Measurements from ENCODE around the gene DNAAF3.
A peak's percentile ranks its signal among the peaks of the same experiment; 100 is the strongest.

Gene DNAAF3

GRCh38 chr19:55152017-55152416 lies 14.4 kb downstream of the DNAAF3 start:
- no peak for DNase-seq

DNA sequence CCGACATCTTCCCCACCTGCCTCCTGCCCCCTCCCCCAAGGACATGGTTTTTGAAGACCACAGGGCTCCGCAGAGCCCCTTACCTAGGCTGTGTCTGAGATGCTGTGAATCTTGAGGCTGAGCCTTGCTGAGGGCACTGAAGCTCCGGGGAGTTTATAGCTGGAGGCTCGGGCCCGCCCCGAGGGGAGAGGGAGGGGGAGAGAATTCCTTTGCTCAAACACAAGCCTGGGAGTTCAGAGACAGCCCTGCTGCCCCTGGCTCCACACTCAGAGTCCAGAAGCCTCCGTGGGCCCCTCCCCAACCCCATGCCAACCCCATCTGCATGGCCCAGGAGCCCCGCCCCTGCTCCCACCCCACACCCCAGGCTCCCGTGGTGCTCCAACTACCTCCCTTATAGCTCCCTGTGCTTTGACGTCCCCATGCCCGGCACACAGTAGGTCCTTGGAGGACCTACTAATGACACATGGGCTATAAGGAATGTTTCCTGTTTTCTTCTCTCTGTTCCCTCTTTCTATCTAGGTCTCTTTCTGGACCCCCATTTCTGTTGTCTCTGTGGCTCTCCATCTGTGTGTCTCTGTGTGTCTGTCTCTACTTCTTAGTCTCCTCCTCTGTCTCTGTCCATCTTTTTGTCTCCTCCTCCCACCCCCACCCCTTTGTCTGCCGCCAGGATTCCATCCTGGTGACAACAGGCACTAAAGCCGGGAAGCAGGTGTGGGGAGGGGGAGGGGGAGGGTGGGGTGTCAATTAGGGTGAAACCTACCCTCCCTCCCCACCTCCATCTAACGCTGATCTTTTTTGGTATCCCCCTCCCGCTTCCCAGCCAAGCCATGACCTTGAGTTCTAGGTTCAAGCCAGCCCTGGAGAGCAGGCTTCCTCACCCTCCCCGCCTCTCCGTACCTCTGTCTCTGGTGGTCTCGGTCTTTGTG lies 17.1 kb downstream of the DNAAF3 start, which contains the start of gene TNNT1:
Gene TNNT1, minus strand, starts transcription at position 129 of the 926 bp plus-strand sequence. CDS start 2,049 bp downstream, outside the sequence.
- no peak for DNase-seq

DNA sequence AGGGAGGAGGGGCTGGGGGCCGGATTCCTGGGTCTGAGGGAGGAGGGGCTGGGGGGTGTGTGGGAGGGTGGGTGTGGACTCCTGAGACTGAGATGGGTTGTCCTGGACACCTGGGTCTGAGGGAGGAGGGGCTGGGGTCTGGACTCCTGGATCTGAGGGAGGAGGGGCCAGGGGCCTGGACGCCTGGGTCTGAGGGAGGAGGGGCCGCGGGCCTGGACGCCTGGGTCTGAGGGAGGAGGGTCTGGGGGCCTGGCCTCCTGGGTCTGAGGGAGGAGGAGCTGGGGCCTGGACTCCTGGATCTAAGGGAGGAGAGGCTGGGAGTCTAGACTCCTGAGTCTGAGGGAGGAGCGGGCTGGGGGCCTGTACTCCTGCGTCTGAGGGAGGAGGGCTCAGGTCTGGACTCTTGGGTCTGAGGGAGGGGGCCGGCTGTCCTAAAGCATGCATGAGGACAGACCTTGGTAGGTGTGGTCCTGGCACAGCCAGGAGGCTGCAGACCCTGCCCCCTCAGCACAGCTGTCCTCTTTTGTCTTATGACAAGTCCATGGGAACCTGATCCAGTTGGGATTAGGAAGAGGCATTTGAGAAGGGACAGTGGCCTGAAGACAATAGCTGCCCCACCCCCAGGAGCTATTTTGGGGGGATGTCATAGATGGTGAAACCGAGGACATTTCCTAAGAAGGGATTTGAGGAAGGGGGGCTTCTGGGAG lies 18.7 kb downstream of the DNAAF3 start:
- no peak for DNase-seq

DNA sequence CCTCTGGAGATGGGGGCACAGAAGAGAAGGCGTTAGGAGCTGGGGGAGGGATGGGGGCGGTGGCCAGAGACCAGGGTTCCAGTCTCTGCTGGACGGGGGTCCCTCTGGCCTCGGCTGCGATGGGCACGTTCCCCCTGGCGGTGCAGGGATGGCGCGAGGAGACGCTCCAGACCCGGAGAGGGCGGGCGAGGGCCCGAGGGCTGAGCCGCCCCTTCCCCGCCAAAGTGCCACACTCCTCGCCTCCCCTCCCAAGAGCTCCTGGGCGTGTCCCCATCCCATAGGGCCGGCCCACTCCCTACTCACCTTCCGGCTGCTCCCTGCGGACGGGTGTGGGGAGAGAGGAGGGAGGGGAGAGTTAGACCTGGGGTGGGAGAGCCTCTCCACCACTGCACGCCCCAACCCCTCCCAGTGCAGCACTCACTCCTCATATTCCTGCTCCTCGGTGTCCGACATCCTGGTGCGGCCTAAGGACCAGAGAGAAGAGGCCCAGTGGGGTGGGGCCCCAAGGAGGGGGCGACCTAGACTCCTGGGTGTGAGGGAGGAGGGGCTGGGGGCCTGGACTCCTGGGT lies 19.6 kb downstream of the DNAAF3 start:
- DNase-seq = no peak

DNA sequence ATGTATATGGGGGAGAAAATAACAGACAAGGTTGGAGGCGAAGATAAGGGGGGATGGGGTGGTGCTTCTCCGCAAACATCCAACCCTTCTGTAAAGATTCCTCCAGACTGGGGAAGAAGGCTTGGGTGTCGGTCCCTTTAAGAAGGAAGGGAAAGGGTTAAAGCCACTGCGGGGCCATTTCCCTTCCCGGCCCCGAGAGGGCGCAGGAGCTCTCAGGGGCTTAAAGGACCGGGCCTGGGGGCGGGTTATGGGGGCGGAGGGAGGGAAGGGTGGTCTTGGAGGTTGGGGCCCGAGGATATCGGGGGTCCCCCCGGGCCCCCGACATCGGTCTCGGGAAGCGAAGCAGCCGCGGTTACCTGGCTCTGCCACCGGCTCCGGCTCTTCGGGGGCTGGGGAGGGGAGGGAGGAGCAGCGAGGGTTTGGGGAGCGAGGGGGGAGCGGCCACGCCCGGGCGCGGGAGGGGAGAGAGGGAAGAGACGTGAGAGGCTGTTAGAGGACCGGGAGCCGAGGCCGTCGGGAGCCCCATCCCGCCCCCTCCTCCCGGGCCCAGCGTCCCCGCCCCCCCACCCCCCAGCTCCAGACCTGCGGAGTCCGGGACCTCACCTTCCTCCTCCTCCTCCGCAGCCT lies 20.2 kb downstream of the DNAAF3 start:
- DNase-seq = no peak

DNA sequence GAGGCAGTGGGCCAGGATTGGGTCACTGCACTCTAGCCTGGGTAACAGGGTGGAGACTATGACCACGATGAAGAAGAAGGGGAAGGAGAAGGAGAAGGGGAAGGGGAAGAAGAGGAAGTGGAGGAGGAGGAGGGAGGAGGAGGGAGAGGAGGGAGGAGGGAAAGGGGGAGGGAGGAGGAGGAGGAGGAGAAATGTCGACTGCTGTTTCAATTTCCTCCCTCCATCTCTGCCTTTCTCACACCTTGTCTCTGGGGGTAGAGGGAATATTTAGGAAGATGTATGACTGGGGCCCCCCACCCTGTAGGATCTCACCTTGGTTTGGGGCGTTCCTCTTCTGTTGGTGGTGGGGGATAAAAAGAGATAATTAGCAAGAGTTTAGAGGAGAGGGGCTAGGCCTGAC lies 21.2 kb downstream of the DNAAF3 start:
- DNase-seq = no peak

DNA sequence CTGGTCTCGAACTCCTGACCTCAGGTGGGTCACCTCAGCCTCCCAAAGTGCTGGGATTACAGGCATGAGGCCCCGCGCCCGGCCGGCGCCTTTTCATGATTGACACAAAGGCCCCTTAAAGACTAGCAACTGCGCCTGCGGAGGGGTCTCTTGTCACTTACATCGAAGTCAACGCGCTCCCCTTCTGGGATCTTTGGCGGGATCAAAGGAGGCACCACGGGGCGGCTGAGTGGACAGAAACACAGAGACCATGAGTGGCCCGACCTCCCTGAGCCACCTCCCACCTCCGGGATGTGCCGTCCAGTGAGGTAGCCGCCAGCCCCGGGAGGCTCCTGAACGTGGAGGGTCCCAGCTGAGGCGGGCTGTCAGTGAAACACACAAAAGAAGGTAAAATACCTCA lies 24.7 kb downstream of the DNAAF3 start:
- DNase-seq = no peak

GRCh38 chr19:55137915-55138314 lies 28.5 kb downstream of the DNAAF3 start:
- no peak for DNase-seq

- DNase-seq = no peak
These were observed 29.9 kb downstream of the DNAAF3 start for GRCh38 chr19:55136399-55137102.

DNA sequence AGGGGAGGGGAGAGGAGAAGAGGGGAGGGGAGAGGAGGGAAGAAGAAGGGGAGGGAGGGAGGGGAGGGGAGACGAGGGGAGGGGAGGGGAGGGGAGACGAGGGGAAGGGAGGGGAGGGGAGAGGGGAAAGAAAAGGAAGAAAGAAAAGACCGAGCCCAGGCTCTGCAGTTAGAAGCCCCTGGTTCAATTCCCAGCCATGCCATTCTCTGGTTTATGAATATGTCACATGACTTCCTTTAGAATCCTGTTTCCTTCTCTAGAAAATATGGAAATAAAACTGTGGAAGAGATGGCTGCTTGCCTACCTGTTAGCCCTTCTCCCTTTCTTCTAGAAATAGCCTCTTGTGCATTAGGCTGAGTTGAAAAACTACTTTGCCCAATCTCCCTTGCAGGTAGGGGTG lies 31.7 kb downstream of the DNAAF3 start:
- no peak for DNase-seq

DNA sequence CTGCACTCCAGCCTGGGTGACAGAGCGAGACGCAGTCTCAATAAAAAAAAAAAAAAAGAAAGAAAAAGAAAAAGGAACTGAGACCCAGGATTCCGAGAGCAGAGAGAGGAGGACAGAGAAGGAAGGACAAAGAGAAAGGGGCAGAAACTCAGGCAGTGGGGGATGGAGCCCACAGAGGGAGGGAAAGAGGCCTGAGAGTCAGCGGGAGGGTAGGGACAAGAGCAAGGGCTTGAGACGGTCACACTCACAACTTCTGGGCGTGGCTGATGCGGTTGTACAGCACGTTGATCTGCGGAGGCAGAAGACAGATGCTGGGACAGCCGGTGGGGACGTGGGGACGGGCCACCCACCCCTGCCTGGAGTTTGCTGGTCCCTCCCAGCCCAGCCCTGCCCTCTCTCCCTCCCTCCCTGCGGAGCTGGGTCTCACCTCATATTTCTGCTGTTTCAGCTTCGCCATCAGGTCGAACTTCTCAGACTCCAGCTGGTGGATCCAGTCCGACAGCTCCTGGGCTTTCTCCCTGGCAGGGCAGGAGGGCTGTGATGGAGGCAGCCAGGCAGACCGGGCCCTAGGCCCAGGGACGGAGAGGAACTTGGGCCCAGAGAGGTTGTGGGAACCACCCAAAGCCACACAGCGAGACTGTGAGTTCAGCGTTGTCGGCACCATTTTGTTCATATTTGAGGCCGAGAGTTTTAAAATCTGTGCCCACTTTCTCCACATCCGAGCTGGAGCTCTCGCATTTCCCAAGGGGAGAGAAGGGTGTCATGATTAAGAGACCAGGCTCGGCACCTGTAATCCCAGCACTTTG lies 32.6 kb downstream of the DNAAF3 start:
- no peak for DNase-seq

GRCh38 chr19:55132453-55133129 lies 33.8 kb downstream of the DNAAF3 start:
- DNase-seq = no peak

DNA sequence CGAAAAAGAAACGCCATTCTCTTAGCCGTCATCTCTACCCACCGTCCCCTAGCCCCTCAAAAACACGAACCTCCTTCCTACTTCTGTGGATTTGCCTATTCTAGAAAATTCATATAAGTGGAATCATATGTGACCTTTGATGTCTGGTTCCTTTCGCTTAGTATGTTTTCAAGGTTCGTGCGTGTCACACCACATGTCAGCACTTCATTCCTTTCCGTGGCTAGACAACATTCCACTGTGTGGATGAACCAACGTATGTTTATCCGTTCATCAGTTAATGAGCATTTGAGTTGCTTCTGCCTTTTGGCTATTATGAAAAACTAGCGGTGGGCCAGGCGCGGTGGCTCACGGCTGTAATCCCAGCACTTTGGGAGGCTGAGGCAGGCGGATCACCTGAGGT lies 35.0 kb downstream of the DNAAF3 start:
- no peak for DNase-seq

GRCh38 chr19:55119053-55119452 lies 47.4 kb downstream of the DNAAF3 start:
- no peak for DNase-seq

DNA sequence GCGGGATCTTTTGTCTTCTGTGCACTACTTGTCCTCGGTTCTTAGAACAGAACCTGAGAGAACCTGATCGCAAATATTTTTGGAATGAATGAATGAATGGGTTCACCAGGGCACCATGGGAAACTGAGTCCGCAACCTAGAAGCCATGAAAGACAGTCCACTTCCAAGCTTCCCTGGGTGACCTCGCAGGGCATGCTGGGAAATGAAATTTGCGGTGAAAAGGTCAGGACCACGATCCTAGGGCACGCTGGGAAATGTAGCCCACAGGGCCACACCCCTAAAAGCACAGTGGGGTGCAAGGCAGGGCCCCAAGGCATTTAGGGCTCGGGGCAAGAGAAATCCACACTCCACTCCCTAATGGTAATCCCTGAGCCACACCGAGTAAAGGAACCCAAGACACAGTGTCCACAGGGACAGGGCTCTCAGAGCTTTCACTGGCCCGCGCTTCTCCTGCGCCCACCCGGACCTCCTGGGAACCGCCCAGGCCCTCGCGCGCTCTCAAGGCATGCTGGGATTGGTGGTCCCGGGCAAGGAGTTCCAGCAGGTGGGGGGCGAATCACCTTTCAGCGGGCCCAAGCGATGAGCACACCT lies 47.9 kb downstream of the DNAAF3 start:
- no peak for DNase-seq

DNA sequence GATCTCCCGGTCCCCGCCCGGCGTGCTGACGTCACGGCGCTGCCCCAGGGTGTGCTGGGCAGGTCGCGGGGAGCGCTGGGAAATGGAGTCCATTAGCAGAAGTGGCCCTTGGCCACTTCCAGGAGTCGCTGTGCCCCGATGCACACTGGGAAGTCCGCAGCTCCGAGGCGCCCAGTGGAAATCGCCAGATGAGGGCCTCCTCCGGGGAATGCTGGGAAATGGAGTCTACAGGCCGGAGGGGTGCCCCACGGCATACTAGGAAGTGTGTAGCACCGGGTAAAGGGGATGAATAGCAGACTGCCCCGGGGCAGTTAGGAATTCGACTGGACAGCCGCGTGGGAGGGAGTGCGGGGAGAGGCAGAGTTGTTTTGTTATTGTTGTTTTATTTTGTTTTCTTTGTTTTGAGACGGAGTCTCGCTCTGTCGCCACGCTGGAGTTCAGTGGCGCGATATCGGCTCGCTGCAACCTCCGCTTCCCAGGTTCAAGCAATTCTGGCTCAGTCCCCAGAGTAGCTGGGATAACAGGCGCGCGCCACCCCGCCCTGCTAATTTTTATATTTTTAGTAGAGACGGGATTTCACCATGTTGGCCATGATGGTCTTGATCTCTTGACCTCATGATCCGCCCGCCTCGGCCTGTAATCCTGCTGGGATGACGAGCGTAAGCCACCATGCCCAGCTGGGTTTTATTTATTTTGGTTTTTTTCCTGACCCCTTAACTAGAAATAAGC lies 48.6 kb downstream of the DNAAF3 start:
- peak; percentile 98 for DNase-seq

DNA sequence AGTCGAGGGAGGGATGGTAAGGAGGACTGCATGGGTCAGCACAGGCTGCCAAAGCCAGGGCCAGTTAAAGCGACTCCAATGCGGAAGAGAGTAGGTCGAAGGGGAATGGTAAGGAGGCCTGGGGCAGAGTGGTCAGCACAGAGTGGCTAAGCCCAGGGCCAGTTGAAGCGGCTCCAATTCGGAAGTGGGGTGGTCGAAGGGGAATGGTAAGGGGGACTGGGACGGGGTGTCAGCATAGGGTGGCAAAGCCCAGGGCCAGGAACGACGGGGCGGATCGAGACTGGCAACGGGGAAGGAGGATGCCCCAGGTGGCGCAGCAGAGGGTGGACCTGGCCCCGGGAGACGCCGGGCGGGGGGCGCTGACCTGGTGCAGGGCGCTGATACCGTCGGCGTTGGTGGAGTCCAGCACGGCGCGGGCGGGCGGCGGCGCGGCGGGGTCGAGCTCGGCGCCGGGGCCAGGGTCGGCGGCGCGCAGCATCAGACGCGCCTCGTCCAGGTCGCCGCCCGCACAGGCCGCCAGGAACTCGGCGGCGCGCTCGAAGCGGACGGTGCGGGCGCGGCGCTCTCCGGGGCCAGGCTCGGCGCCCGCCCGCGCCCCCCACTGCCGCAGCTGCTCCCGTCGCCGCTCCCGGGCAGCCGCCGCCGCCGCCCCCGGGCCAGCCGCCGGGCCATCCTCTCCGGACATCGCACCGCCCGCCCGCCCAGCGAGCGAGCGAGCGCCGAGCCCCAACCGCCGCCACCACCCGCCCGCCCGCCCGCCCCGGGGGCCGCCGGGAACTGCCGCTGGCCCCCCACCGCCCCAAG lies 49.4 kb downstream of the DNAAF3 start, which contains the start of gene PPP1R12C:
Gene PPP1R12C, minus strand, starts transcription at position 779 of the 804 bp plus-strand sequence. Its CDS starts 94 bp downstream, at position 685.
- peak; percentile 15 for DNase-seq

DNA sequence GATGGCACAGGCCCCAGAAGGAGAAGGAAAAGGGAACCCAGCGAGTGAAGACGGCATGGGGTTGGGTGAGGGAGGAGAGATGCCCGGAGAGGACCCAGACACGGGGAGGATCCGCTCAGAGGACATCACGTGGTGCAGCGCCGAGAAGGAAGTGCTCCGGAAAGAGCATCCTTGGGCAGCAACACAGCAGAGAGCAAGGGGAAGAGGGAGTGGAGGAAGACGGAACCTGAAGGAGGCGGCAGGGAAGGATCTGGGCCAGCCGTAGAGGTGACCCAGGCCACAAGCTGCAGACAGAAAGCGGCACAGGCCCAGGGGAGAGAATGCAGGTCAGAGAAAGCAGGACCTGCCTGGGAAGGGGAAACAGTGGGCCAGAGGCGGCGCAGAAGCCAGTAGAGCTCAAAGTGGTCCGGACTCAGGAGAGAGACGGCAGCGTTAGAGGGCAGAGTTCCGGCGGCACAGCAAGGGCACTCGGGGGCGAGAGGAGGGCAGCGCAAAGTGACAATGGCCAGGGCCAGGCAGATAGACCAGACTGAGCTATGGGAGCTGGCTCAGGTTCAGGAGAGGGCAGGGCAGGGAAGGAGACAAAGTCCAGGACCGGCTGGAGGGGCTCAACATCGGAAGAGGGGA lies 50.1 kb downstream of the DNAAF3 start:
- peak; percentile 50 for DNase-seq
